ENCODE results near the gene CDH13. TPM values are rescaled to one million over a fixed set of nuclear protein-coding genes. Genes with fewer than 3 reads are reported as not detected.

CDH13 gene
- total RNA-seq, 1 donor from 2014 or later = 2.3 TPM

- no peak for TF ChIP-seq CTCF (IDR thresholded peaks at IDR 0.05; ENCODE audit: unreplicated experiment)
- H3K9me3 Mint-ChIP-seq (ENCODE audit: unreplicated experiment) = peaks cover 10% of the 10 kb centered on the region
- H3K4me3 Mint-ChIP-seq (ENCODE audit: unreplicated experiment) = no peak overlapping the region
- H3K36me3 Mint-ChIP-seq (ENCODE audit: low read depth, unreplicated experiment) = peaks cover 11% of the 10 kb centered on the region
- no peaks in the 10 kb centered on the region for H3K4me1 Mint-ChIP-seq (ENCODE audit: unreplicated experiment)
- no peak for DNase-seq (ENCODE audit: low spot score)
- peaks cover 5% of the 10 kb centered on the region for H3K27me3 Mint-ChIP-seq (ENCODE audit: unreplicated experiment)
- H3K27ac Mint-ChIP-seq (ENCODE audit: unreplicated experiment) = no peak overlapping the region
Observed at GRCh38 chr16:83125999-83126568, 499.3 kb downstream of the CDH13 start.

GRCh38 chr16:83128041-83128440 is 501.3 kb downstream of the CDH13 start:
- no peak for DNase-seq (ENCODE audit: low spot score)
- no peaks in the 10 kb centered on the region for H3K4me1 Mint-ChIP-seq (ENCODE audit: unreplicated experiment)
- no peak overlapping the region for H3K4me3 Mint-ChIP-seq (ENCODE audit: unreplicated experiment)
- peaks cover 5% of the 10 kb centered on the region for H3K27me3 Mint-ChIP-seq (ENCODE audit: unreplicated experiment)
- H3K9me3 Mint-ChIP-seq (ENCODE audit: unreplicated experiment) = peaks cover 10% of the 10 kb centered on the region
- no peak overlapping the region for H3K27ac Mint-ChIP-seq (ENCODE audit: unreplicated experiment)
- no peak for TF ChIP-seq CTCF (IDR thresholded peaks at IDR 0.05; ENCODE audit: unreplicated experiment)
- peaks cover 11% of the 10 kb centered on the region for H3K36me3 Mint-ChIP-seq (ENCODE audit: low read depth, unreplicated experiment)

GRCh38 chr16:83130039-83130438 is 503.3 kb downstream of the CDH13 start:
- Mint-ChIP-seq H3K27ac (ENCODE audit: unreplicated experiment) (no peak overlapping the region), H3K9me3 (ENCODE audit: unreplicated experiment) (peaks cover 10% of the 10 kb centered on the region), H3K27me3 (ENCODE audit: unreplicated experiment) (peaks cover 5% of the 10 kb centered on the region), H3K4me1 (ENCODE audit: unreplicated experiment) (no peaks in the 10 kb centered on the region), H3K36me3 (ENCODE audit: low read depth, unreplicated experiment) (peaks cover 11% of the 10 kb centered on the region), H3K4me3 (ENCODE audit: unreplicated experiment) (no peak overlapping the region)
- no peak for DNase-seq (ENCODE audit: low spot score)
- no peak for TF ChIP-seq CTCF (IDR thresholded peaks at IDR 0.05; ENCODE audit: unreplicated experiment)

GRCh38 chr16:83134638-83135037 is 507.9 kb downstream of the CDH13 start:
- Mint-ChIP-seq H3K4me3 (ENCODE audit: unreplicated experiment) (no peak overlapping the region), H3K4me1 (ENCODE audit: unreplicated experiment) (no peaks in the 10 kb centered on the region), H3K9me3 (ENCODE audit: unreplicated experiment) (no peaks in the 10 kb centered on the region), H3K36me3 (ENCODE audit: low read depth, unreplicated experiment) (no peaks in the 10 kb centered on the region), H3K27me3 (ENCODE audit: unreplicated experiment) (no peaks in the 10 kb centered on the region), H3K27ac (ENCODE audit: unreplicated experiment) (no peak overlapping the region)
- TF ChIP-seq CTCF (IDR thresholded peaks at IDR 0.05; ENCODE audit: unreplicated experiment) = no peak
- no peak for DNase-seq (ENCODE audit: low spot score)

GRCh38 chr16:83136419-83136818 is 509.6 kb downstream of the CDH13 start:
- Mint-ChIP-seq H3K4me3 (ENCODE audit: unreplicated experiment) (no peak overlapping the region), H3K36me3 (ENCODE audit: low read depth, unreplicated experiment) (no peaks in the 10 kb centered on the region), H3K27me3 (ENCODE audit: unreplicated experiment) (no peaks in the 10 kb centered on the region), H3K4me1 (ENCODE audit: unreplicated experiment) (no peaks in the 10 kb centered on the region), H3K9me3 (ENCODE audit: unreplicated experiment) (no peaks in the 10 kb centered on the region), H3K27ac (ENCODE audit: unreplicated experiment) (no peak overlapping the region)
- DNase-seq (ENCODE audit: low spot score) = no peak
- TF ChIP-seq CTCF (IDR thresholded peaks at IDR 0.05; ENCODE audit: unreplicated experiment) = no peak

Measured in endothelial cell (in vitro differentiated cells).